MM.1S (cell line): ENCODE data around the gene TNXB.
A peak's percentile ranks its signal among the peaks of the same experiment; 100 is the strongest.

Source experiments
- DNase-seq: peaks from one replicate; pipeline ENCODE4 v3.0.0-alpha.2; 2015
- H2AFZ ChIP-seq: fragments of 300-600 bp; sonication (generic); 2 replicates; pipeline ENCODE4 v1.6.0; 2016; ENCODE audit warnings: antibody characterized with exemption, low read length
- H3F3A ChIP-seq: fragments of 300-600 bp; sonication (generic); 2 replicates; pipeline ENCODE4 v1.6.1; 2016; ENCODE audit warnings: mild to moderate bottlenecking, antibody characterized with exemption, low read length, moderate library complexity, mixed read lengths; ENCODE audit not compliant: insufficient read depth
- H3K27ac ChIP-seq: fragments of 300-600 bp; sonication (generic); 2 replicates; pipeline ENCODE4 v1.5.1; 2016; ENCODE audit warnings: mild to moderate bottlenecking, low read length
- H3K27me3 ChIP-seq: fragments of 300-600 bp; sonication (generic); replicated peaks from 2 replicates; pipeline ENCODE4 v1.6.0; 2016; ENCODE audit warnings: low read length; ENCODE audit not compliant: insufficient read depth
- H3K36me3 ChIP-seq: fragments of 300-600 bp; sonication (generic); replicated peaks from 2 replicates; pipeline ENCODE4 v1.6.1; 2016; ENCODE audit warnings: mild to moderate bottlenecking, low read length, mixed read lengths; ENCODE audit not compliant: insufficient read depth
- H3K4me1 ChIP-seq: fragments of 300-600 bp; sonication (generic); 2 replicates; pipeline ENCODE4 v1.6.1; 2016; ENCODE audit warnings: low read length, mixed read lengths
- H3K4me2 ChIP-seq: fragments of 300-600 bp; sonication (generic); 2 replicates; pipeline ENCODE4 v1.6.0; 2016; ENCODE audit warnings: low read depth, low read length
- H3K4me3 ChIP-seq: fragments of 300-600 bp; sonication (generic); 2 replicates; pipeline ENCODE4 v1.5.1; 2016; ENCODE audit warnings: low read length, mixed read lengths
- H3K79me2 ChIP-seq: fragments of 300-600 bp; sonication (generic); 2 replicates; pipeline ENCODE4 v1.6.1; 2016; ENCODE audit warnings: mixed run types, low read length, mixed read lengths
- H3K9ac ChIP-seq: fragments of 300-600 bp; sonication (generic); 2 replicates; pipeline ENCODE4 v1.6.1; 2016; ENCODE audit warnings: low read length, mixed read lengths
- H3K9me2 ChIP-seq: fragments of 300-600 bp; sonication (generic); replicated peaks from 2 replicates; pipeline ENCODE4 v1.6.1; 2016; ENCODE audit warnings: mild to moderate bottlenecking, low read length, mixed read lengths; ENCODE audit not compliant: insufficient read depth
- H3K9me3 ChIP-seq: fragments of 300-600 bp; sonication (generic); replicated peaks from 2 replicates; pipeline ENCODE4 v1.6.1; 2016; ENCODE audit warnings: mild to moderate bottlenecking, low read length, mixed read lengths; ENCODE audit not compliant: insufficient read depth
- H4K20me1 ChIP-seq: fragments of 300-600 bp; sonication (generic); 2 replicates; pipeline ENCODE4 v1.6.1; 2016; ENCODE audit warnings: mild to moderate bottlenecking, low read length, moderate library complexity, mixed read lengths; ENCODE audit not compliant: insufficient read depth
- EZH2 ChIP-seq: fragments of 300-600 bp; sonication (generic); optimal IDR thresholded peaks from 2 replicates; pipeline ENCODE3; 2017; ENCODE audit warnings: low read depth, mild to moderate bottlenecking, antibody characterized with exemption, low read length, mixed read lengths
- EZH2phosphoT487 ChIP-seq: fragments of 300-600 bp; sonication (generic); IDR thresholded peaks from 2 replicates; pipeline ENCODE4 v1.6.1; 2018; ENCODE audit warnings: antibody characterized with exemption, low read length
- TF ChIP-seq, protein P1 (sequence below): fragments of 300-600 bp; sonication (generic); IDR thresholded peaks from 2 replicates; pipeline ENCODE4 v1.5.1; 2016; ENCODE audit warnings: antibody characterized with exemption, low read length, mixed read lengths

TNXB gene

DNA sequence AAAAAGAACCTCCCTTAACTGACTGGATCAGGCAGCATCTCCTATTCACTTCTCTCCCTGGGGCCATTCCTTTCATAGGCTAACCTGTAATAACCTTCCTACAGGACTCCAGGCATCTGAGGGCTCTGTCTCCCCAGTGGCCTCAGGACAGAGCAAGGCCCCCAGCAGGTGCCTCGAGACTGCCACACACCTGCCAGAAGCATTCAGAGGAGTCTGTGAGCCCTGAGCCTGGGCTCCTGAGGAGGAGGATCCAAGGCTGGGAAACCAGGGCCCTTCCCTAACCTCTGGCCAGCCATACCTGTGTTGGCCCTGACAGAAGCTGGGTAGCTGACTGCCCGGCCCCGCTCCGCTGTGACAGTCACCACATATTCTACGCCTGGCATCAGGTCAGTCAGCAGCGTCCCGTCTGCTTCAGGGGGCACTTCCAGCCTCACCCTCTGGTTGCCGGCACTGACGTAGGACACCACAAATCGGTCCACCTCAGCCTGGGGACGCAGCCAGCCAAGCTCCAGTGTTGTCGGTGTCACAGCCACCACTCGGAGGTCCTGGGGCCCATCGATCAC lies 20.6 kb downstream of the TNXB start:
- H2AFZ ChIP-seq = no peak overlapping the region
- no peaks in the 10 kb centered on the region for H3K36me3 ChIP-seq
- no peak overlapping the region for H3K4me3 ChIP-seq
- H4K20me1 ChIP-seq = no peaks in the 10 kb centered on the region
- no peaks in the 10 kb centered on the region for H3F3A ChIP-seq
- H3K9me2 ChIP-seq = no peaks in the 10 kb centered on the region
- peaks cover 4% of the 10 kb centered on the region; the same call in 1 of the 2 replicates for H3K4me1 ChIP-seq
- H3K27me3 ChIP-seq = peaks cover 91% of the 10 kb centered on the region
- H3K27ac ChIP-seq = no peak overlapping the region
- H3K79me2 ChIP-seq = no peaks in the 10 kb centered on the region
- TF ChIP-seq, protein P1, sequence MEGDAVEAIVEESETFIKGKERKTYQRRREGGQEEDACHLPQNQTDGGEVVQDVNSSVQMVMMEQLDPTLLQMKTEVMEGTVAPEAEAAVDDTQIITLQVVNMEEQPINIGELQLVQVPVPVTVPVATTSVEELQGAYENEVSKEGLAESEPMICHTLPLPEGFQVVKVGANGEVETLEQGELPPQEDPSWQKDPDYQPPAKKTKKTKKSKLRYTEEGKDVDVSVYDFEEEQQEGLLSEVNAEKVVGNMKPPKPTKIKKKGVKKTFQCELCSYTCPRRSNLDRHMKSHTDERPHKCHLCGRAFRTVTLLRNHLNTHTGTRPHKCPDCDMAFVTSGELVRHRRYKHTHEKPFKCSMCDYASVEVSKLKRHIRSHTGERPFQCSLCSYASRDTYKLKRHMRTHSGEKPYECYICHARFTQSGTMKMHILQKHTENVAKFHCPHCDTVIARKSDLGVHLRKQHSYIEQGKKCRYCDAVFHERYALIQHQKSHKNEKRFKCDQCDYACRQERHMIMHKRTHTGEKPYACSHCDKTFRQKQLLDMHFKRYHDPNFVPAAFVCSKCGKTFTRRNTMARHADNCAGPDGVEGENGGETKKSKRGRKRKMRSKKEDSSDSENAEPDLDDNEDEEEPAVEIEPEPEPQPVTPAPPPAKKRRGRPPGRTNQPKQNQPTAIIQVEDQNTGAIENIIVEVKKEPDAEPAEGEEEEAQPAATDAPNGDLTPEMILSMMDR = no peak
- TF ChIP-seq EZH2 (no peak), EZH2phosphoT487 (no peak)
- H3K9me3 ChIP-seq = no peaks in the 10 kb centered on the region
- no peak overlapping the region for H3K9ac ChIP-seq
- DNase-seq = no peak
- no peak overlapping the region for H3K4me2 ChIP-seq

DNA sequence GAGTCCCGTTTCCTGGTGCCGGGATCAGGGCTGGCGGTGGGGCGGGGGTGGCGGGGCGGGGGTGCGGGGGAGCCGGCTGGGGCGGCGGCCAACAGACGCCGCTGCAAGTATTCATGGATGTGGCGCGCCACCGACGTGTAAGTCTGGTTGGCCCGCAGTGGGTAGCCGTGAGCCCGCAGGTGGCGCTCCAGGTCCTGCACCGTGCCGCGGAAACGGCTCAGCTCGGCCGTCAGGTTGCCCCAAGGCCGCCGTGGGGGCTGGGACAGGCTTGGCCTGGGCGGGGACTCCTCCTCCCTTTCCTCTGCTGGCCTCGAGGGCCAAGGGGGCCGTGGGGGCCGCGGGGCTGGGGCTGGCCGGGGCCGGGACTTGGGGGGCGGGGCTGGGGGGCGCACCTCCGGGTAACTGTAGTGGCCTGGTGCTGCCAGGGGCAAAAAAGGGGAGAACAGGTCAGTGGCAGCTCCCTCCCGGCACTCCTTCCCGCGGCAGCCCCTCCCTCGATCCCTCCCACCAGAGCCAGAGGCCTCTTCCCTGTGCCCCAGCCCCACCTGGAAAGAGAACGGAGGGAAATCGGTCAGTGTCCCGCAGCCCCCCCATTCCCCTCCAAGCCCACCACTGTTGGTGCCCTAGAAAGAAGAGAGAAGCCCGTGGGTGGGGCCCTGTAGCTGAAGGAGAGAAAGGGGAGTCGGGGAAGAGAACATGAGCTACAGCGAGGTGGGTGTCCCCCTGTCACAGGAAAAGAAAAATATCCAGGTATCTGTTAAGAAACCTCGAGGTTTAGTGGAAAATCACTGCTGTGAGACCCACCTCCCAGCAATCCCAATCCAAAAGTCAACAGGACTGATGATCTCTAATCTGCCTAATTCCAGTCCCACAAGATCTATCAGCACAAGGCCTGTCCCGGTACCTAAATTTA lies 21.3 kb downstream of the TNXB start:
- DNase-seq = peak; percentile 49
- H2AFZ ChIP-seq = no peak overlapping the region

DNA sequence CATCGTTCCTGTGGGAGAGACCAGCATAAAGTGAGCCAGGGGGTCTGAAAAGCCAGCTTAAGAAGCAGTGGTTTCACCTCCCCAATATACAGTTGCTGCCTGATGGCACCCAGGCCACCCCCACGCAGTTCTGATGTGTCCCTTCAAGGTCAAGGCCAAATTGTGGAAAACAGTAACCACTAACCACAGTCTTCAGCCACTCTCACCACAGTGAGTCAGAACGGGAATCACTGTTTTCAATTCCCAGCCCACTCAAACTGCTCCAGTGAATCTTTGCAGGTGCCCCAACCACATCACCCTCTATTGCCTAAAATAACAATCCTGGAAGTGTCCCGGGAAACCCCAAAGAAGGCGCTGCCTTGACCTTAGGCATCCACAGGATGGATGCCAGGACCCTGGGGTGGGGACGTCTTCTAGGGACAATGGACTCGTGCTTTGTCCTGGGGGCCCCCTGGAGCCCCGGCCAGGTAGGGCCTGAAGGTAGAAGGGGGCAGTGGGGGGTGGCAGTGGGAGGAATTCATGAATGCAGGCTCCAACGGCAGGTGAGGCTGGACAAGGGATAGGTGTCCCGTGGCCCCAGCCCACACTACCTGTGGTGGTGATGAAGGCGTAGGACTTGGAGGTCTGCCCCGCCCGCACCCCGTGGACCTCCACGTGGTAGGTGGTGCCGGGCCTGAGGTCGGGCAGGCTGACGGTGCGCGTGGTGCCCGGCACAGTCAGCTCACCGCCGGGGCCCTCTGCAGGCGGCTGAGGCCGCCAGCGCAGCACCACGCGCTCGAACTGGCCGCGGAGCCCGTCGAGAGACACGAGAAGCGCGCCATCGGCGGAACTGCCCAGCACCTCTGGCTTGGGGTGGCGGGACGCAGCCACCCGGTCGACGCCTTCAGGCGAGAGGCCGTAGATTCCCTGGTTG lies 22.2 kb downstream of the TNXB start:
- H3K27me3 ChIP-seq = peaks cover 91% of the 10 kb centered on the region

More for the DNA sequence above, 21.3 kb downstream of the TNXB start:
- Histone ChIP-seq H3K4me2 (no peak overlapping the region), H3K4me1 (peaks cover 4% of the 10 kb centered on the region; the same call in 1 of the 2 replicates), H3K9ac (no peak overlapping the region), H3K27ac (no peak overlapping the region), H3K36me3 (no peaks in the 10 kb centered on the region), H3K27me3 (peaks cover 91% of the 10 kb centered on the region), H3K9me3 (no peaks in the 10 kb centered on the region), H3F3A (no peaks in the 10 kb centered on the region), H3K4me3 (no peak overlapping the region), H4K20me1 (no peaks in the 10 kb centered on the region), H3K9me2 (no peaks in the 10 kb centered on the region), H3K79me2 (no peaks in the 10 kb centered on the region)
- TF ChIP-seq EZH2phosphoT487 = no peak
- TF ChIP-seq, protein P1 = peak; percentile 22
- TF ChIP-seq EZH2 = no peak

More for the DNA sequence above, 22.2 kb downstream of the TNXB start:
- Histone ChIP-seq H3K9me2 (no peaks in the 10 kb centered on the region), H3K27ac (no peak overlapping the region), H3K79me2 (no peaks in the 10 kb centered on the region), H3K4me2 (no peak overlapping the region; the same call in 1 of the 2 replicates), H3K9me3 (no peaks in the 10 kb centered on the region), H3K4me1 (peaks cover 4% of the 10 kb centered on the region; the same call in 1 of the 2 replicates), H3K4me3 (no peak overlapping the region), H2AFZ (no peak overlapping the region), H3K9ac (no peak overlapping the region), H3K36me3 (no peaks in the 10 kb centered on the region), H4K20me1 (no peaks in the 10 kb centered on the region), H3F3A (no peaks in the 10 kb centered on the region)
- DNase-seq = no peak
- TF ChIP-seq EZH2phosphoT487 (no peak), EZH2 (no peak)
- TF ChIP-seq, protein P1 = no peak
